ENCODE data around the gene PTH2. TPM values are rescaled to one million over a fixed set of nuclear protein-coding genes. Genes with fewer than 3 reads are reported as not detected.

Gene PTH2
- total and polyA plus RNA-seq, 7 donors = not detected

- 2% methylated on average over 49 to 58 of the region's 58 CpGs for WGBS, 3 donors
- peak overlapping the region; percentile 46 for H3K4me3 ChIP-seq
- DNase-seq (peak; percentile 56 to 72), ATAC-seq (peak; percentile 58 to 88 (median 80))
- peaks cover 0 to 100% (median 53%) of the 10 kb centered on the region in 3 donors for H3K27me3 ChIP-seq (ENCODE audit: insufficient read depth in 3 of 3, low read length in 2 of 3)
- no peaks in the 10 kb centered on the region for H3K36me3 ChIP-seq (ENCODE audit: insufficient read depth in 1 of 2, low read depth in 1 of 2)
- TF ChIP-seq CTCF (IDR thresholded peaks at IDR 0.05) = peak; percentile 42
- H3K9me3 ChIP-seq = no peaks in the 10 kb centered on the region
- intact Hi-C loops (cut with DNase I) = no loop called here
- H3K27ac ChIP-seq = no peak overlapping the region
- H3K4me1 ChIP-seq = peaks cover 21% of the 10 kb centered on the region
Measured at GRCh38 chr19:49422407-49423070, 702 bp downstream of the PTH2 start.

DNA sequence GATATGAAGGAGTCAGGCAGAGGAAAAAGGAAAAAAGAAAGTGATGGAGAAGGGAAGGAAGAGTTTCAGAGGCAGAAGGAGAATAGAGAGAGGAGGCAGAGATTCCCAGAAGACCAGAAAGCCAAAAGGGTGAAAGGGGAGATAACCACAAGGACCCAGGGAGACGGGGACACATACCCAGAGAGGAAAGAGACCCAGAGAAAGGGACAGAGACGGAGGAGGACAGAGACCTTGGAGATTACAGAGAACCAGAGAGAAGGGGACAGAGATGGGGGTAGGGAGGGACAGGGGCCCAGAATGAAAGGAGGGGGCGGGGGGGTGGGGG is 1.4 kb downstream of the PTH2 start:
- ATAC-seq (no peak), DNase-seq (no peak)
- no peak overlapping the region for H3K27ac ChIP-seq
- no peaks in the 10 kb centered on the region for H3K36me3 ChIP-seq (ENCODE audit: insufficient read depth in 1 of 2, low read depth in 1 of 2)
- H3K4me3 ChIP-seq = no peak overlapping the region
- intact Hi-C loops (cut with DNase I) = no loop called here
- H3K4me1 ChIP-seq = peaks cover 21% of the 10 kb centered on the region
- peaks cover 0 to 100% (median 48%) of the 10 kb centered on the region in 3 donors for H3K27me3 ChIP-seq (ENCODE audit: insufficient read depth in 3 of 3, low read length in 2 of 3)
- H3K9me3 ChIP-seq = no peaks in the 10 kb centered on the region
- 5 to 28% (median 24%) methylated on average over 3 of the region's 3 CpGs for WGBS, 3 donors
- TF ChIP-seq CTCF (IDR thresholded peaks at IDR 0.05) = no peak

- H3K36me3 ChIP-seq (ENCODE audit: insufficient read depth in 1 of 2, low read depth in 1 of 2) = no peaks in the 10 kb centered on the region
- no peak overlapping the region for H3K27ac ChIP-seq
- ATAC-seq (peak in 2 of 4 donors; percentile 31 to 67), DNase-seq (peak; percentile 62 to 67)
- peak overlapping the region; percentile 49 for H3K4me3 ChIP-seq
- peaks cover 0 to 100% (median 42%) of the 10 kb centered on the region in 3 donors for H3K27me3 ChIP-seq (ENCODE audit: insufficient read depth in 3 of 3, low read length in 2 of 3)
- no peak for TF ChIP-seq CTCF (IDR thresholded peaks at IDR 0.05)
- intact Hi-C loops (cut with DNase I) = no loop called here
- peaks cover 21% of the 10 kb centered on the region for H3K4me1 ChIP-seq
- WGBS, 3 donors = 5 to 8% (median 6%) methylated on average over 48 of the region's 48 CpGs
- no peaks in the 10 kb centered on the region for H3K9me3 ChIP-seq
Measured at GRCh38 chr19:49421039-49421877, 2.0 kb downstream of the PTH2 start.

GRCh38 chr19:49420227-49420626 is 3.0 kb downstream of the PTH2 start:
- TF ChIP-seq CTCF (IDR thresholded peaks at IDR 0.05) = no peak
- H3K27ac ChIP-seq = no peak overlapping the region
- no peaks in the 10 kb centered on the region for H3K9me3 ChIP-seq
- ATAC-seq = no peak
- intact Hi-C loops (cut with DNase I) = no loop called here
- H3K4me3 ChIP-seq = no peak overlapping the region
- H3K36me3 ChIP-seq (ENCODE audit: insufficient read depth in 1 of 2, low read depth in 1 of 2) = no peaks in the 10 kb centered on the region
- H3K27me3 ChIP-seq (ENCODE audit: insufficient read depth in 3 of 3, low read length in 2 of 3) = peaks cover 0 to 92% (median 34%) of the 10 kb centered on the region in 3 donors
- 76 to 90% (median 76%) methylated on average over 2 of the region's 2 CpGs for WGBS, 3 donors
- H3K4me1 ChIP-seq = peaks cover 21% of the 10 kb centered on the region
- no peak for DNase-seq

Data from psoas muscle (tissue), 8 donors.